Stimulated activated CD4-positive, alpha-beta T cell treated with anti-CD3 and anti-CD28 coated beads, Interleukin-1b, Interleukin-23, amount 100 ng/mL, for 1 hour (primary cell): ENCODE results near the gene FTH1.

Experiments
- DNase-seq, 2 donors: peaks; one replicate each; pipeline ENCODE4 v3.0.0-alpha.2; 2020; ENCODE audit warnings: low read depth in 2 of 2

Gene FTH1

GRCh38 chr11:61914471-61915171, 52.8 kb downstream of the FTH1 start:
- no peak for DNase-seq
